GM20000 (cell line): Measurements from ENCODE around the gene ZNF740.

Experiments
- DNase-seq: peaks from one replicate; pipeline ENCODE4 v3.0.0; 2012; ENCODE audit warnings: low spot score
- CTCF ChIP-seq: IDR thresholded peaks from 2 replicates; pipeline ENCODE4 v1.5.1; 2012; ENCODE audit warnings: mild to moderate bottlenecking, control low read depth; ENCODE audit errors: extremely low read depth, missing control alignments

Gene ZNF740

GRCh38 chr12:53169644-53170043, 10.9 kb upstream of the ZNF740 start:
- DNase-seq: no peak
- TF ChIP-seq CTCF: no peak

GRCh38 chr12:53170215-53170614, 10.3 kb upstream of the ZNF740 start:
- no peak for TF ChIP-seq CTCF
- no peak for DNase-seq

DNA sequence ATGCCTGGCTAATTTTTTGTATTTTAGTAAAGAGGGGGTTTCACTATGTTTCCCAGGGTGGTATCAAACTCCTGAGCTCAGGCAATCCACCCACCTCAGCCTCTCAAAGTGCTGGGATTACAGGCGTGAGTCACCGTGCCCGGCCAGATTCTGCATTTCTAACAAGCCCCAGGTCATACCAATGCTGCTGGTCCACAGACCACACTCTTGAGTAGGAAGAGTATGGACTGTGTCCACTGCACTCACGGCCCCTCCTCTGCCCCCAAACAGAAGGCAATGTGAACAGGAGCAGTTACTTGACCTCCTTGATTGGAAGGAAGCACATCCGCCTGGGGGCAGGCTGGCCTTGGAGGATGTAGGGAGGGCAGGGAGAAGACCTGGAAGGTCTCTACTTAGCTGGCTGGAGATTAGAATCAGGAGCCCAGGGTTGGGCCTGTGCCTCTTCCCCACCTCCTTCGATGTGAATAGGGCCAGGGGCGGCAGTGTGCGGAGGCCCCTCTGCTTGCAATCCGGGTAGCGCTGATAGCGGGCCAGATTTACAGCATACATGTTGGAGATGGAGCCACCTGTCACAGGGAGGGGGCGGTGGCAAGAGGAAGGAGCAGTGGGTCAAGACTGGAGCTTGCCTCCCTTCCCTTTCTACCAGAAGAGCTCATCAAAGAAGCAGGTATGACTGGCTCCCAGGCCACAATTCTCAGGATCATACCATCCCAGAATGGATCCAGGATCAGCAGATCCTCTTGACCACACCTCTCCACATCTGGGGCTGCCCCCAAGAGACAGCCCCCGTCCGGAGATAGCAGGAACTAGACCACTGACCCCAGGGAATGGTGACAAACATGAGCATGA, 9.4 kb upstream of the ZNF740 start:
- DNase-seq: no peak
- no peak for TF ChIP-seq CTCF

GRCh38 chr12:53171725-53172329, 8.7 kb upstream of the ZNF740 start:
- DNase-seq: no peak
- TF ChIP-seq CTCF: no peak

DNA sequence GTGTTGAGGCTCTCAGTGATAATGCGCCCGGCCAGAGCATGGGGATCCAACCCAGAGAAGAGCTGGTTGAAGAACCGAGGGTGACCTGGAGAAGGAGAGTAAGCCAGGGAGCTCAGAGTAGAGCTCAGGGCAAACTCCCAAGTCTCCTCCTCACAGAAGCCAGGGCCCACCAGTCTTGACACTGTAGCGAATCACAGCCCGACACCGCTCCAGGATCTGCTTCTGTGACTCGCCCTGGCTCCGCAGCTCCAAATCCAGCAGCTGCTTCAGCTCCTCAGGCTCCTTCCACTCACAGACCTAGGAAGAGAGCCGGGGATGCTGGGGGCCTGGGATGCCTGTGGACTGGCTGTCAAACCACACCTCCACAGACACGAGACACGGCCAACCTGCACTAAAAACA, 8.2 kb upstream of the ZNF740 start:
- DNase-seq: no peak
- no peak for TF ChIP-seq CTCF

- DNase-seq: no peak
- TF ChIP-seq CTCF: no peak
These were observed 7.3 kb upstream of the ZNF740 start for GRCh38 chr12:53173085-53173715.

DNA sequence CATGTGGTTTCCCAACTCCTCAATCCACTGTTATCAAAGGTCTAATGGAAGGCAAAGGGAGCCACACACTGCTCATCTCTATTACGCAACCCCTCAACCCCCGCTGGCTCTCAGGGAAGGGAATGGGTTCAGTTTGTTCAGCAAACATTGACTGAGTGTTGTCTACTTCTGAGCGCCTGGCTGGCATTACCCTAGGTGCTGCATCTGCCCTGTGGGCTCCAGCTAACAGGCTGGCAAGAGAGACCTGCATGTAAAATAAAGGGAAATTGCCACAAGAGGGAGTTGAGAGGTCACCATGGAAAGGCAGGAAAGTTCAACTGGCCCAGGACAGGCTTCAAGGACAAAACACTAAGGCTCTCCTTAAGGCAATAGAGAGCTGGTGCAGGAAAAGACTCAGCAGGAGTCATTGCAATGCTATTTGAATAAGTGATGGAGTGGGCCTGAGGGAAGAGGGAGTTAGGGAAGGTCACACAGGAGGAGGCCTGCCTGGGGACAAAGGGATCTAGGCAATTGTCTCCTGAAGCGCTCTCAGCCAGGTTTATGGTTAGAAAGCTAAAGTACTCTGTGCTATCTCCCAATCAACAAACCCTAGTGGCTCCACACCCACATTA, 5.5 kb upstream of the ZNF740 start:
- DNase-seq: no peak
- no peak for TF ChIP-seq CTCF
